HFF-Myc (cell line): ENCODE measurements around the gene YY1.

Experiments
- DNase-seq: peaks from one replicate; pipeline ENCODE4 v3.0.0-alpha.2; 2011; ENCODE audit warnings: low read depth; ENCODE audit errors: extremely low read depth
- H3K4me3 ChIP-seq: replicated peaks from 2 replicates; pipeline ENCODE4 v1.5.1; 2011; ENCODE audit warnings: low read depth, mild to moderate bottlenecking, control low read depth, low read length
- TF ChIP-seq, protein P1 (sequence below): IDR thresholded peaks from 2 replicates; pipeline ENCODE4 v1.5.1; 2012; ENCODE audit warnings: mild to moderate bottlenecking, low read depth, low read length, control low read depth; ENCODE audit errors: missing control alignments

Gene YY1

GRCh38 chr14:100238419-100239210 is at the start of gene YY1:
YY1 (plus strand) TSS chr14:100239144; CDS start chr14:100239245, 101 bp downstream.
- peak; percentile 86 for DNase-seq
- H3K4me3 ChIP-seq = peak within 1 kb of the TSS; percentile 84
- TF ChIP-seq, protein P1, sequence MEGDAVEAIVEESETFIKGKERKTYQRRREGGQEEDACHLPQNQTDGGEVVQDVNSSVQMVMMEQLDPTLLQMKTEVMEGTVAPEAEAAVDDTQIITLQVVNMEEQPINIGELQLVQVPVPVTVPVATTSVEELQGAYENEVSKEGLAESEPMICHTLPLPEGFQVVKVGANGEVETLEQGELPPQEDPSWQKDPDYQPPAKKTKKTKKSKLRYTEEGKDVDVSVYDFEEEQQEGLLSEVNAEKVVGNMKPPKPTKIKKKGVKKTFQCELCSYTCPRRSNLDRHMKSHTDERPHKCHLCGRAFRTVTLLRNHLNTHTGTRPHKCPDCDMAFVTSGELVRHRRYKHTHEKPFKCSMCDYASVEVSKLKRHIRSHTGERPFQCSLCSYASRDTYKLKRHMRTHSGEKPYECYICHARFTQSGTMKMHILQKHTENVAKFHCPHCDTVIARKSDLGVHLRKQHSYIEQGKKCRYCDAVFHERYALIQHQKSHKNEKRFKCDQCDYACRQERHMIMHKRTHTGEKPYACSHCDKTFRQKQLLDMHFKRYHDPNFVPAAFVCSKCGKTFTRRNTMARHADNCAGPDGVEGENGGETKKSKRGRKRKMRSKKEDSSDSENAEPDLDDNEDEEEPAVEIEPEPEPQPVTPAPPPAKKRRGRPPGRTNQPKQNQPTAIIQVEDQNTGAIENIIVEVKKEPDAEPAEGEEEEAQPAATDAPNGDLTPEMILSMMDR = no peak

- DNase-seq = no peak
- TF ChIP-seq, protein P1 = no peak
- no peak overlapping the region for H3K4me3 ChIP-seq
These were observed 48.8 kb upstream of the YY1 start for GRCh38 chr14:100190126-100190525.

- no peak for DNase-seq
- H3K4me3 ChIP-seq = no peak overlapping the region
- TF ChIP-seq, protein P1 = no peak
These were observed 47.2 kb upstream of the YY1 start for GRCh38 chr14:100191584-100192249.

- no peak for DNase-seq
- TF ChIP-seq, protein P1 = no peak
- peak overlapping the region; percentile 17; the same call in 1 of the 2 replicates for H3K4me3 ChIP-seq
These were observed 46.7 kb upstream of the YY1 start for GRCh38 chr14:100192250-100192671.

DNA sequence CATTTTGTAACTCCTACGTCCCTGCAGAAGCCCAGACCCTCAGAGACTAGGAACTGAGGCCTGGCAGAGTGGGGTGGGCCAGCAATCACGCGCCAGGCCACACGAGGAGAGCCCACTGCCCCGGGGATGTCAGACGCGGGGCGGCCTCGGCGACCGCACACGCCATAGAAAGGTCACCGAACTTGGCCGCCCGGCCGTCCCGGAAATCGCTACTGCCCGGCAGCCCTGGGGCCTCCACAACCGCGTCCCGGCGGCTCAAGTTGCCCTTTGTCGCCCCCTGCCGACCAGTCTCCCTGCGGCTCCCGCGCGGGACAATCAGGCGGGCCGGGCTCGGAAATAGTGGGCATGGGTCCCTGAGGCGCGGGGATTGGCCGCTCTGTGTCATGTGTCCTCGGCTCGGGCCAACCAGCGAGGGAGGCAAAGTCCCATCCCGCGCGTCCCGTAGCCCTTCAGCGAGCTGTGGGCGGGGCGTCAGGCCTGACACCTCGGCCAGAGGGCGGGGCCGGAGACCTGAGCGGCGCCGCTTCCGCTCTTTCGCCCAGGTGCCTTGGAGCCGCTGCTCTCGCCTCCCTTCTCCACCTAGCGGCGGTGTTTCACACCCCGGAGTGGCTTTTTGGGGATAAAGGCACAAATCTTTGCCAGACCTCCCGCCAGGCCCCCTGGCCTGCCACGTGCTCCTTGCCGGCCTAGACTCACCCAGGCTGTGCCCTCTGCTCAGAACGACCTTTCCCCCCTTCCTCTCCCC is 46.1 kb upstream of the YY1 start:
- H3K4me3 ChIP-seq = peak overlapping the region; percentile 36
- TF ChIP-seq, protein P1 = peak; percentile 86
- DNase-seq = peak; percentile 84

DNA sequence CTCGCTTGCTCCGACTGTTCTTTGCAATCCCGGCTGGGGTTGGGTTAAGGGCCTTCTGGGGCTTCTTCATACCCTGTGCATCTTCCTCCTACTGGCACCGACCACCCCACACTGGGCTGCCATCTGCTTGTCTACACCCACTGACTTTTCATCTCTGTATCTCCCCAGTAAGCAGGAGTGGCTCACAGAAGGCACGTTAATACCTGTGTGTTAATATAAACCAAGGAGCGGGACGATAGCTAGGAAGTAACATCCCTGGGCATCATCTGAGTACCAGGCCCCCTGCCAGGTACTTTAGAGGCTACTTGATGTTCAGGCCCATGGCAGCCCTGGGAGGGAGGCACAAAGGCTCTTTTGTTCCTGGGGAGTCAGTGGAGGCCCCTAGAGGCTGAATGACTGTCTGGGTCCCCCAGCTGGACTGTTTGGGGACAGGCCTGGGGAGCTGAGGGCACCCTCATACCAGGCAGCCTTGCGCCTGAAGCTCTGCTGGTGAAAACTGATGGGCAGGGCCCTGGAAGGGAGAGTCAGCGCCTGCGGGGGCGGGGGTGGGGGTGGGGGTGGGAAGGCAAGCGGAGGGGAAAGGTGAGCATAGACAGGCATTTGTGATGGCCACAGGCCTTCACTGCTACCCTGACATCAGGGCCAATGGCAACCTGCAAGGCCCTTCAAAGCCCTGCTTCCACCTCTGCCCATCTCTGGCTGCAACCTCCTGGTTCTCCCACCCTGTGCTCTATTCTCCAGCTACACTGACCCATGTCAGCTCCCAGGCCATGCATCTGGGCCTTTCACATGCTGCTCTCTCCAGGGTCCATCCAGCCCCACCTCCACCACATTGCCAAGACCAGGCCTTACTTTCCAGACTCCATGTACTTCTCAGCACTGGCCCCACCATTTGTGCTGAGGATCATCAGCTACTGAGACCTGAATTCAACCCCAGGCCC is 45.3 kb upstream of the YY1 start:
- TF ChIP-seq, protein P1 = no peak
- peak overlapping the region; percentile 36 for H3K4me3 ChIP-seq
- DNase-seq = no peak
